Endothelial cell of umbilical vein (primary cell): Measurements from ENCODE around the gene NUP155. TPM values are rescaled to one million over a fixed set of nuclear protein-coding genes. Genes with fewer than 3 reads are reported as not detected.
"Not testable (repeated sequence)": the region's sequence is repeated elsewhere in the genome, so short reads cannot be mapped to it uniquely, and the experiment has no call there.

ENCODE experiments used
- BruUV-seq: library from RNA; stranded (reverse); fragments of 400-500 nt; replicated peaks from 2 replicates; lab custom pipeline; 2021; lab: Mats Ljungman, UMichigan
- CTCF ChIA-PET: fragments of 300-600, 350-600 bp; sonication (Branson Sonifier 250); formaldehyde crosslinking; loops from one replicate; lab custom pipeline; 2021; ENCODE audit warnings: antibody characterized with exemption, inconsistent platforms; lab: Charles Lee
- POLR2A ChIA-PET: fragments of 300-600, 350-600 bp; sonication (Branson Sonifier 250); formaldehyde crosslinking; loops from one replicate; lab custom pipeline; 2021; ENCODE audit warnings: antibody characterized with exemption, inconsistent platforms; lab: Charles Lee
- DNase-seq: peaks from one replicate; pipeline ENCODE4 v3.0.0-alpha.2; 2011; ENCODE audit warnings: low read depth, low spot score
- FAIRE-seq: peaks from 2 replicates; lab custom pipeline; 2011; peaks lifted over from hg19 to GRCh38; lab: Jason Lieb, UNC
- H2AFZ ChIP-seq: 2 replicates; pipeline ENCODE4 v1.6.0; 2012; ENCODE audit warnings: low read depth, low read length, control low read depth, inconsistent platforms
- H3K27ac ChIP-seq: 2 replicates; pipeline ENCODE4 v1.5.1; 2011; ENCODE audit warnings: low read depth, mild to moderate bottlenecking, control low read depth, low read length, moderate library complexity; ENCODE audit not compliant: insufficient read depth
- H3K27me3 ChIP-seq, 2 experiments: 2 replicates each; pipeline versions ENCODE4 v1.6.0 to v1.6.1; 2011; ENCODE audit warnings: low read length in 2 of 2, mixed read lengths in 1 of 2; ENCODE audit not compliant: control insufficient read depth in 2 of 2, insufficient read depth in 2 of 2
- H3K36me3 ChIP-seq, 2 experiments: 2 replicates in 1 of 2; 3 replicates in 1 of 2; pipeline ENCODE4 v1.5.1; 2011; ENCODE audit warnings: low read length in 2 of 2, mild to moderate bottlenecking in 1 of 2, moderate library complexity in 1 of 2; ENCODE audit not compliant: control insufficient read depth in 2 of 2, insufficient read depth in 2 of 2; ENCODE audit errors: extremely low read depth in 1 of 2
- H3K4me1 ChIP-seq: 3 replicates; pipeline ENCODE4 v1.5.1; 2011; ENCODE audit warnings: mild to moderate bottlenecking, low read length; ENCODE audit not compliant: control insufficient read depth, insufficient read depth; ENCODE audit errors: extremely low read depth
- H3K4me2 ChIP-seq: 2 replicates; pipeline ENCODE4 v1.6.1; 2011; ENCODE audit warnings: low read length, control low read depth, mixed read lengths; ENCODE audit not compliant: insufficient read depth
- H3K4me3 ChIP-seq, 3 experiments: fragments of 200-600 bp in 1 of 3; sonication (generic), shearing (Covaris generic) in 1 of 3; replicated peaks in 1 of 3; 2 replicates each; pipeline ENCODE4 v1.5.1; 2011 to 2016; ENCODE audit warnings: control low read depth in 3 of 3, low read length in 3 of 3, mild to moderate bottlenecking in 2 of 3, inconsistent platforms in 1 of 3, low read depth in 1 of 3, moderate library complexity in 1 of 3; ENCODE audit not compliant: insufficient read depth in 1 of 3
- H3K79me2 ChIP-seq: 2 replicates; pipeline ENCODE4 v1.6.0; 2012; ENCODE audit warnings: low read length, inconsistent platforms; ENCODE audit not compliant: control insufficient read depth, insufficient read depth
- H3K9ac ChIP-seq: replicated peaks from 2 replicates; pipeline ENCODE3; 2011; ENCODE audit warnings: low read length, control low read depth; ENCODE audit not compliant: insufficient read depth; ENCODE audit errors: extremely low read depth
- H3K9me1 ChIP-seq: replicated peaks from 3 replicates; pipeline ENCODE4 v1.6.0; 2011; ENCODE audit warnings: mild to moderate bottlenecking, low read length; ENCODE audit not compliant: control insufficient read depth, insufficient read depth; ENCODE audit errors: extremely low read depth
- H3K9me3 ChIP-seq: replicated peaks from 2 replicates; pipeline ENCODE4 v1.5.1; 2012; ENCODE audit warnings: low read length, inconsistent platforms; ENCODE audit not compliant: control insufficient read depth, insufficient read depth
- H4K20me1 ChIP-seq: replicated peaks from 2 replicates; pipeline ENCODE3; 2011; ENCODE audit warnings: mild to moderate bottlenecking, low read length; ENCODE audit not compliant: control insufficient read depth, insufficient read depth; ENCODE audit errors: extremely low read depth
- CTCF ChIP-seq, 2 donors: IDR thresholded peaks; 1 replicate in 1 of 2; 2 replicates in 1 of 2; pipeline ENCODE4 v1.5.1; 2011; ENCODE audit warnings: low read length in 2 of 2, mild to moderate bottlenecking in 2 of 2, moderate library complexity in 2 of 2, control low read depth in 1 of 2, inconsistent platforms in 1 of 2, low read depth in 1 of 2; ENCODE audit not compliant: insufficient read depth in 1 of 2; ENCODE audit errors: extremely low read depth in 1 of 2
- EZH2 ChIP-seq: IDR thresholded peaks from 2 replicates; pipeline ENCODE4 v1.6.1; 2012; ENCODE audit warnings: borderline replicate concordance, low read depth, mild to moderate bottlenecking, moderate library complexity, low read length, inconsistent platforms; ENCODE audit not compliant: severe bottlenecking
- FOS ChIP-seq: IDR thresholded peaks from 2 replicates; pipeline ENCODE4 v1.6.1; 2011; ENCODE audit warnings: mild to moderate bottlenecking, low read length, moderate library complexity, borderline replicate concordance; ENCODE audit not compliant: insufficient read depth
- GATA2 ChIP-seq: IDR thresholded peaks from 2 replicates; pipeline ENCODE4 v1.7.0; 2011; ENCODE audit warnings: low read depth, mild to moderate bottlenecking, moderate library complexity, mixed read lengths, low read length; ENCODE audit not compliant: insufficient read length, insufficient read depth
- JUN ChIP-seq: IDR thresholded peaks from 2 replicates; pipeline ENCODE4 v1.6.1; 2011; ENCODE audit warnings: borderline replicate concordance, low read depth; ENCODE audit not compliant: insufficient read length, insufficient read depth
- MAX ChIP-seq: IDR thresholded peaks from 2 replicates; pipeline ENCODE4 v1.6.1; 2011; ENCODE audit not compliant: insufficient read depth, insufficient read length
- MYC ChIP-seq: IDR thresholded peaks from one replicate; pipeline ENCODE4 v1.6.1; 2011; ENCODE audit warnings: mild to moderate bottlenecking, low read depth, low read length
- POLR2A ChIP-seq: IDR thresholded peaks from 2 replicates; pipeline ENCODE4 v1.6.1; 2012; ENCODE audit warnings: low read depth, mild to moderate bottlenecking, control low read depth, low read length
- POLR2AphosphoS5 ChIP-seq: IDR thresholded peaks from 2 replicates; pipeline ENCODE4 v1.6.1; 2012; ENCODE audit warnings: low read depth, mild to moderate bottlenecking, control low read depth, low read length, moderate library complexity; ENCODE audit not compliant: insufficient read depth
- dilution Hi-C: fragments of 300-500 bp; cut with MboI; formaldehyde crosslinking; loops from one replicate; pipeline ENCODE4 v1.15.0; 2019; ENCODE audit warnings: low sequenced_read_pairs; ENCODE audit not compliant: extremely low pct_ligation_motif_present
- intact Hi-C: fragments of 100-400 bp; cut with micrococcal nuclease; formaldehyde crosslinking; loops from one replicate; pipeline ENCODE4 v1.10.0; 2022
- polyA plus RNA-seq, 4 experiments: library from polyadenylated mRNA; depleted of rRNA in 3 of 4; stranded (reverse) in 3 of 4; unstranded in 1 of 4; fragments of >200 nt; gene quantifications; 2 replicates each; pipeline versions ENCODE4 v1.2.1 to v1.2.3, GENCODE V29; 2011 to 2012; ENCODE audit warnings: missing spikeins in 1 of 4
- total RNA-seq: library from RNA; stranded (reverse); gene quantifications from 2 replicates; pipeline ENCODE4 v1.2.3, GENCODE V29; 2021

The NUP155 gene
- total and polyA plus RNA-seq, 2 donors (not counting 3 experiments of a cell fraction or from before 2014, with no cell fraction given) = 11.1 to 36.6 TPM

GRCh38 chr5:37417347-37417746 lies 46.4 kb upstream of the NUP155 start:
- Histone ChIP-seq H3K9me3 (no peaks in the 10 kb centered on the region), H3K4me1 (no peaks in the 10 kb centered on the region), H3K9ac (no peak overlapping the region), H3K9me1 (no peaks in the 10 kb centered on the region), H3K79me2 (no peaks in the 10 kb centered on the region), H4K20me1 (no peaks in the 10 kb centered on the region), H2AFZ (no peak overlapping the region), H3K27ac (no peak overlapping the region), H3K4me2 (no peak overlapping the region), H3K36me3 (peaks cover 0 to 2% of the 10 kb centered on the region in 2 experiments), H3K27me3 (no peaks in the 10 kb centered on the region), H3K4me3 (no peak overlapping the region)
- FAIRE-seq (no peak), DNase-seq (no peak)
- dilution Hi-C loops (no loop called here), intact Hi-C loops (no loop called here)
- CTCF ChIA-PET = interaction anchor here (1.2 kb wide), 1 partner anchor 10 kb away, joined by 3 read pairs; no protein-coding TSS in a partner anchor
- TF ChIP-seq MYC = no peak
- no peak for TF ChIP-seq JUN
- no peak for TF ChIP-seq POLR2A
- no peak for TF ChIP-seq GATA2
- no peak for TF ChIP-seq CTCF (IDR thresholded peaks at IDR 0.05; ENCODE audit: extremely low read depth in 1 of 2, insufficient read depth in 1 of 2, low read depth in 1 of 2, low read length in 2 of 2)
- no peak for TF ChIP-seq POLR2AphosphoS5
- no peak for TF ChIP-seq MAX
- no peak for TF ChIP-seq FOS
- TF ChIP-seq EZH2 = no peak
- POLR2A ChIA-PET = no interaction called here
- BruUV-seq = no TSS peak

DNA sequence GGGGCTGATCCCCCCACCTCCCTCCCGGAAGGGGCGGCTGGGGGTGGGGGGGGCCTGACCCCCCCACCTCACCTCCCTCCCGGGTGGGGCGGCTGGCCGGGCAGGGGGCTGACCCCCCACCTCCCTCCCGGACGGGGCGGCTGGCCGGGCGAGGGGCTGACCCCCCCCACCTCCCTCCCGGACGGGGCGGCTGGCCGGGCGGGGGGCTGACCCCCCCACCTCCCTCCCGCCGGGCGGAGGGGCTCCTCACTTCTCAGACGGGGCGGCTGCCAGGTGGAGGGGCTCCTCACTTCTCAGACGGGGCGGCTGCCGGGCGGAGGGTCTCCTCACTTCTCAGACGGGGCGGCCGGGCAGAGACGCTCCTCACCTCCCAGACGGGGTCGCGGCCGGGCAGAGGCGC lies 44.5 kb upstream of the NUP155 start:
- H3K9ac ChIP-seq, H3K27ac ChIP-seq, CTCF ChIA-PET, dilution Hi-C loops, H2AFZ ChIP-seq, H3K36me3 ChIP-seq, BruUV-seq, FAIRE-seq, H3K4me2 ChIP-seq, POLR2A ChIA-PET, H3K4me3 ChIP-seq, DNase-seq, H3K27me3 ChIP-seq, H3K4me1 ChIP-seq, H4K20me1 ChIP-seq, H3K9me1 ChIP-seq, H3K79me2 ChIP-seq, intact Hi-C loops, H3K9me3 ChIP-seq: not testable (repeated sequence)
